ENCODE results near the gene TMEM255B. TPM values are rescaled to one million over a fixed set of nuclear protein-coding genes. Genes with fewer than 3 reads are reported as not detected.

The TMEM255B gene
- total RNA-seq, 2 donors from 2014 or later = 0.96 to 4.6 TPM

- Histone ChIP-seq H3K4me3 (no peak overlapping the region), H3K9me3 (no peaks in the 10 kb centered on the region), H3K4me1 (replicated peaks) (peaks cover 6% of the 10 kb centered on the region), H3K27me3 (replicated peaks; ENCODE audit: insufficient read depth) (no peaks in the 10 kb centered on the region), H3K36me3 (no peaks in the 10 kb centered on the region), H3K27ac (no peak overlapping the region)
- 66% methylated on average over 12 of the region's 12 CpGs for WGBS
- TF ChIP-seq CTCF (IDR thresholded peaks at IDR 0.05) (no peak), POLR2AphosphoS5 (IDR thresholded peaks at IDR 0.05) (no peak), POLR2A (IDR thresholded peaks at IDR 0.05) (no peak)
- intact Hi-C loops (cut with DNase I) = loop anchor here (5.0 kb wide), 3 partner anchors 38 to 87 kb away; no protein-coding TSS in a partner anchor
- no peak for DNase-seq (ENCODE audit: low spot score)
These were observed 101.1 kb downstream of the TMEM255B start for GRCh38 chr13:113860051-113860664.

- 56% methylated on average over 15 of the region's 15 CpGs for WGBS
- Histone ChIP-seq H3K9me3 (no peaks in the 10 kb centered on the region), H3K27me3 (replicated peaks; ENCODE audit: insufficient read depth) (no peaks in the 10 kb centered on the region), H3K27ac (no peak overlapping the region), H3K4me1 (replicated peaks) (peaks cover 6% of the 10 kb centered on the region), H3K36me3 (no peaks in the 10 kb centered on the region), H3K4me3 (no peak overlapping the region)
- no peak for DNase-seq (ENCODE audit: low spot score)
- intact Hi-C loops (cut with DNase I) = loop anchor here (5.0 kb wide), 3 partner anchors 39 to 86 kb away; no protein-coding TSS in a partner anchor
- TF ChIP-seq POLR2AphosphoS5 (IDR thresholded peaks at IDR 0.05) (no peak), POLR2A (IDR thresholded peaks at IDR 0.05) (no peak), CTCF (IDR thresholded peaks at IDR 0.05) (no peak)
These were observed 101.8 kb downstream of the TMEM255B start for GRCh38 chr13:113860665-113861432.

GRCh38 chr13:113861433-113862030 is 102.5 kb downstream of the TMEM255B start:
- Histone ChIP-seq H3K4me1 (replicated peaks) (peaks cover 1% of the 10 kb centered on the region), H3K4me3 (no peak overlapping the region), H3K27me3 (replicated peaks; ENCODE audit: insufficient read depth) (no peaks in the 10 kb centered on the region), H3K9me3 (no peaks in the 10 kb centered on the region), H3K27ac (no peak overlapping the region), H3K36me3 (no peaks in the 10 kb centered on the region)
- 49% methylated on average over 12 of the region's 12 CpGs for WGBS
- DNase-seq (ENCODE audit: low spot score) = no peak
- intact Hi-C loops (cut with DNase I) = loop anchor here (5.0 kb wide), 3 partner anchors 39 to 86 kb away; no protein-coding TSS in a partner anchor
- TF ChIP-seq CTCF (IDR thresholded peaks at IDR 0.05) = no peak

- Histone ChIP-seq H3K36me3 (no peaks in the 10 kb centered on the region), H3K27ac (peak overlapping the region; percentile 80 to 81), H3K9me3 (no peaks in the 10 kb centered on the region), H3K4me1 (replicated peaks) (no peaks in the 10 kb centered on the region), H3K27me3 (replicated peaks; ENCODE audit: insufficient read depth) (no peaks in the 10 kb centered on the region), H3K4me3 (peak overlapping the region; percentile 57 to 59)
- no peak for TF ChIP-seq CTCF (IDR thresholded peaks at IDR 0.05)
- intact Hi-C loops (cut with DNase I) = loop anchor here (5.0 kb wide), 3 partner anchors 40 to 85 kb away; no protein-coding TSS in a partner anchor
- no peak for DNase-seq (ENCODE audit: low spot score)
- 55% methylated on average over 29 of the region's 31 CpGs for WGBS
These were observed 103.3 kb downstream of the TMEM255B start for GRCh38 chr13:113862191-113862930.

All from prostate gland (tissue), 2 donors.